Activated CD4-positive, alpha-beta T cell treated with anti-CD3 and anti-CD28 coated beads for 24 hours (primary cell): ENCODE results near the gene PPP2R3B.
"Not testable (repeated sequence)": the region's sequence is repeated elsewhere in the genome, so short reads cannot be mapped to it uniquely, and the experiment has no call there.

ENCODE experiments used
- DNase-seq, 2 donors: peaks; one replicate each; pipeline ENCODE4 v3.0.0-alpha.2; 2020; ENCODE audit warnings: low read depth in 2 of 2

Gene PPP2R3B

GRCh38 chrX:353566-354535, 32.9 kb downstream of the PPP2R3B start:
- no peak for DNase-seq

- DNase-seq, result no peak
Measured at GRCh38 chrX:352582-353314, 34.0 kb downstream of the PPP2R3B start.

- DNase-seq, result no peak
Measured at GRCh38 chrX:352181-352580, 34.5 kb downstream of the PPP2R3B start.

GRCh38 chrX:351736-352135, 35.0 kb downstream of the PPP2R3B start:
- no peak for DNase-seq

- not testable (repeated sequence) for DNase-seq
Measured at GRCh38 chrX:351324-351641, 35.4 kb downstream of the PPP2R3B start.

GRCh38 chrX:350534-351323, 36.0 kb downstream of the PPP2R3B start:
- no peak for DNase-seq

GRCh38 chrX:350148-350533, 36.6 kb downstream of the PPP2R3B start:
- no peak for DNase-seq

GRCh38 chrX:349702-350101, 37.0 kb downstream of the PPP2R3B start:
- no peak for DNase-seq

- no peak for DNase-seq
Measured at GRCh38 chrX:349196-349595, 37.5 kb downstream of the PPP2R3B start.

GRCh38 chrX:348461-349117, 38.1 kb downstream of the PPP2R3B start:
- DNase-seq, result no peak

- no peak for DNase-seq
Measured at GRCh38 chrX:347351-348117, 39.2 kb downstream of the PPP2R3B start.

- DNase-seq, result no peak
Measured at GRCh38 chrX:346034-346813, 40.5 kb downstream of the PPP2R3B start.

- DNase-seq, result no peak
Measured at GRCh38 chrX:345020-345925, 41.4 kb downstream of the PPP2R3B start.

- no peak for DNase-seq
Measured at GRCh38 chrX:344371-344901, 42.3 kb downstream of the PPP2R3B start.

GRCh38 chrX:341541-342101, 45.1 kb downstream of the PPP2R3B start:
- DNase-seq, result no peak

GRCh38 chrX:340641-341423, 45.9 kb downstream of the PPP2R3B start:
- no peak for DNase-seq

- DNase-seq, result no peak
Measured at GRCh38 chrX:340121-340520, 46.6 kb downstream of the PPP2R3B start.
